ENCODE results near the gene IFI27. TPM values are rescaled to one million over a fixed set of nuclear protein-coding genes. Genes with fewer than 3 reads are reported as not detected.

Gene IFI27
- total RNA-seq, 2 experiments from 2014 or later = 0.63 to 1.5 TPM

DNA sequence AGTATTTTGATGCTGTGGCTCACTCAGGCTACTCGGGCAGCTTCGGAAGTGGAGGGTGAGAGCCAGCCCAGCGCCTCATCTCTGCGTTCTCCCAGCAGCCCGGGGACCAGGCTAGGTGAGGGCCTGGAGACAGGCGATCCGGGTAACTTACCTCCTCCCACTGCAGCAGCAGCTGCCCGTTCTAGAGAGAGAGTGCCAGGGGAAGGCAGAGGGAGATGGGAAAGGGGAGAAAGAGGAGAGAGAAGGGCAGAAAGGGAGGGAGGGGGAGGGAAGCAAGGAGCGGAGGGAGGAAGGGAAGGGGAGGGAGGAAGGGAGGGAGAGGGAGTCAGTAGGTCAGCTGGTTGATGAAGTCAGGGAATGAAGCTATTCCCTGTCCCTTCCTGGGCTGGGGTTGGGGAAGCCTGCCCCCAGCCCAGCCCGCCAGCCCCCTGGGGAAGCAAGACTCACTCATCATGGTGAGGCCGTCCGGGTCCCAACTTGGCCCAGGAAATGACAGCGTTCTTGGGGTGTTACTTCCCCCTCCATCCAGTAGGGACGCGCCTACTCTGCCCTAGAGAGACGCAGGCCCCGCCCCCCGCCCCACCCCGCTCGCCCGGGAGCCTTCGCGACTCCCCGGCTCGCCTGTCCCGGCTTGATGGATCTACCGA, 18.7 kb downstream of the IFI27 start, which contains the start of gene IFI27L2:
Gene IFI27L2, minus strand, starts transcription at position 494 of the 647 bp plus-strand sequence. Its CDS starts 40 bp downstream, at position 454.
- peak; percentile 85 for DNase-seq (ENCODE audit: low spot score)
- Histone ChIP-seq H3K36me3 (ENCODE audit: insufficient read depth, low read length) (no peaks in the 10 kb centered on the region), H2AFZ (ENCODE audit: low read length) (peak within 1 kb of the TSS; percentile 100), H3K9me2 (ENCODE audit: insufficient read depth, low read length) (no peaks in the 10 kb centered on the region), H3K27ac (ENCODE audit: low read depth, low read length, poor library complexity, severe bottlenecking) (no peak within 1 kb of the TSS), H3K4me1 (ENCODE audit: insufficient read depth, low read length, poor library complexity, severe bottlenecking) (peaks cover 14% of the 10 kb centered on the region), H4K20me1 (ENCODE audit: insufficient read depth, low read length) (no peaks in the 10 kb centered on the region), H3K9me3 (ENCODE audit: low read length) (no peaks in the 10 kb centered on the region), H3K4me2 (ENCODE audit: low read length) (peak within 1 kb of the TSS; percentile 97), H3K4me3 (ENCODE audit: low read depth, low read length, poor library complexity, severe bottlenecking) (peak within 1 kb of the TSS; percentile 71), H3K79me2 (ENCODE audit: insufficient read depth, low read depth, low read length) (no peaks in the 10 kb centered on the region)
- TF ChIP-seq, protein P1, sequence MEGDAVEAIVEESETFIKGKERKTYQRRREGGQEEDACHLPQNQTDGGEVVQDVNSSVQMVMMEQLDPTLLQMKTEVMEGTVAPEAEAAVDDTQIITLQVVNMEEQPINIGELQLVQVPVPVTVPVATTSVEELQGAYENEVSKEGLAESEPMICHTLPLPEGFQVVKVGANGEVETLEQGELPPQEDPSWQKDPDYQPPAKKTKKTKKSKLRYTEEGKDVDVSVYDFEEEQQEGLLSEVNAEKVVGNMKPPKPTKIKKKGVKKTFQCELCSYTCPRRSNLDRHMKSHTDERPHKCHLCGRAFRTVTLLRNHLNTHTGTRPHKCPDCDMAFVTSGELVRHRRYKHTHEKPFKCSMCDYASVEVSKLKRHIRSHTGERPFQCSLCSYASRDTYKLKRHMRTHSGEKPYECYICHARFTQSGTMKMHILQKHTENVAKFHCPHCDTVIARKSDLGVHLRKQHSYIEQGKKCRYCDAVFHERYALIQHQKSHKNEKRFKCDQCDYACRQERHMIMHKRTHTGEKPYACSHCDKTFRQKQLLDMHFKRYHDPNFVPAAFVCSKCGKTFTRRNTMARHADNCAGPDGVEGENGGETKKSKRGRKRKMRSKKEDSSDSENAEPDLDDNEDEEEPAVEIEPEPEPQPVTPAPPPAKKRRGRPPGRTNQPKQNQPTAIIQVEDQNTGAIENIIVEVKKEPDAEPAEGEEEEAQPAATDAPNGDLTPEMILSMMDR (conservative IDR thresholded peaks at IDR 0.05; ENCODE audit: low read length) = peak; percentile 40; the same call in 1 of the 2 replicates
- no peak for TF ChIP-seq EZH2phosphoT487 (IDR thresholded peaks at IDR 0.05; ENCODE audit: borderline replicate concordance, low read depth, low read length)
- POLR2A ChIA-PET = interaction anchor here (0.6 to 1.9 kb wide), 5 partner anchors 11 to 49 kb away, joined by 3 to 7 read pairs (median 4); partner anchors contain the start of genes DDX24 and IFI27L1
- intact Hi-C loops (cut with micrococcal nuclease; ENCODE audit: unreplicated experiment) = loop anchor here (5.0 kb wide), 1 partner anchor 47 kb away; the partner anchor contains the start of genes DDX24 and IFI27L1
- CTCF ChIA-PET (ENCODE audit: unreplicated experiment) = interaction anchor here (0.7 kb wide), 2 partner anchors 9 to 93 kb away, joined by 3 to 6 read pairs; no protein-coding TSS in a partner anchor
- no TSS peak for BruUV-seq (replicated peaks)

DNA sequence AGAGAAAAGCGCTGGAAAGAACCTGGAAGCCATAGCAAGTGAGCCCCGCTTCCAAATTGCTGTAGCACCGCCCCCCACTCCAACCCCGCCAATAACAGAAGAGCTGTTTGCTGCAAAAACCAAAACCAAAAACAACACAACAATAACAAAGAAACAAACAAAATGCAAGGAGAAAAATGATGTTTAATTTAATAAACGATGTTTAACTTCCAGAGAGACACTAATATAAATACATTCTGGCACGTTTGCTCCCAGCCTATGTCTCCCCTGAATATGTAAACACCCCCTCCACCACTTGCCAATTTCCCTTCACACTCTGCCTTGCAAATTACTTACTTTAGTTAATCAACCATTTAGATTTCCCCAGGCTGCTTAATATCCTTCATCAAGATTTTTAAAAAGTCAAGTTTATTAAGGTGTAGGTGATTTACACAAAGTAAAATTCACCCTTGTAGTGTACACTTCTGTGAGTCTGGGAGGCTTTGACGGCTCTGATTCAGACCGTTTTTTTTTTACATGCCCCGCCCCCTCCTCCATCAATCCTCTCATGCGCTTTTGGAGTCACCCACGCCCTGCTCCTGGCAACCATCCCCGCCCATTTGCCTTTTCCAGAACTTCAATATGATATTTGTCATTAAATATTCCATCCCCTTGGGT, 19.4 kb downstream of the IFI27 start:
- no peaks in the 10 kb centered on the region for H3K79me2 ChIP-seq (ENCODE audit: insufficient read depth, low read depth, low read length)
- ChIA-PET CTCF (ENCODE audit: unreplicated experiment) (interaction anchor here (0.6 kb wide), 1 partner anchor 27 kb away, joined by 3 read pairs; no protein-coding TSS in a partner anchor), POLR2A (interaction anchor here (0.9 to 1.9 kb wide), 3 partner anchors 13 to 49 kb away, joined by 3 to 5 read pairs (median 4); partner anchors contain the start of genes DDX24 and IFI27L1)
- BruUV-seq (replicated peaks) = no TSS peak
- no peaks in the 10 kb centered on the region for H3K9me2 ChIP-seq (ENCODE audit: insufficient read depth, low read length)
- peaks cover 14% of the 10 kb centered on the region for H3K4me1 ChIP-seq (ENCODE audit: insufficient read depth, low read length, poor library complexity, severe bottlenecking)
- peak overlapping the region; percentile 97 for H3K4me2 ChIP-seq (ENCODE audit: low read length)
- no peak overlapping the region for H3K27ac ChIP-seq (ENCODE audit: low read depth, low read length, poor library complexity, severe bottlenecking)
- no peak for TF ChIP-seq EZH2phosphoT487 (IDR thresholded peaks at IDR 0.05; ENCODE audit: borderline replicate concordance, low read depth, low read length)
- TF ChIP-seq, protein P1 (conservative IDR thresholded peaks at IDR 0.05; ENCODE audit: low read length) = peak; percentile 18; the same call in 1 of the 2 replicates
- no peaks in the 10 kb centered on the region for H3K9me3 ChIP-seq (ENCODE audit: low read length)
- H2AFZ ChIP-seq (ENCODE audit: low read length) = peak overlapping the region; percentile 100
- no peaks in the 10 kb centered on the region for H4K20me1 ChIP-seq (ENCODE audit: insufficient read depth, low read length)
- intact Hi-C loops (cut with micrococcal nuclease; ENCODE audit: unreplicated experiment) = loop anchor here (5.0 to 10.0 kb wide), 3 partner anchors 48 to 357 kb away; partner anchors contain the start of genes DDX24 and IFI27L1
- H3K36me3 ChIP-seq (ENCODE audit: insufficient read depth, low read length) = no peaks in the 10 kb centered on the region
- peak; percentile 40 for DNase-seq (ENCODE audit: low spot score)
- H3K4me3 ChIP-seq (ENCODE audit: low read depth, low read length, poor library complexity, severe bottlenecking) = peak overlapping the region; percentile 71
